HepG2 (cell line): ENCODE measurements around the gene PNPLA8. TPM values are rescaled to one million over a fixed set of nuclear protein-coding genes. Genes with fewer than 3 reads are reported as not detected.

Source experiments
- FUBP1 ChIP-seq: sonication (generic); formaldehyde crosslinking; IDR thresholded peaks from 2 replicates; pipeline ENCODE4 v1.5.1; 2020; ENCODE audit warnings: missing genetic modification reagents, mild to moderate bottlenecking, borderline replicate concordance
- GTF2F1 ChIP-seq: fragments of 150-350 bp; IDR thresholded peaks from 2 replicates; pipeline ENCODE4 v1.6.1; 2014; ENCODE audit warnings: low read length
- GTF3A ChIP-seq: sonication (generic); formaldehyde crosslinking; conservative IDR thresholded peaks from 2 replicates; pipeline ENCODE4 v1.4.0; 2020; ENCODE audit warnings: mild to moderate bottlenecking, missing genetic modification reagents
- HOXA5 ChIP-seq: sonication (generic); formaldehyde crosslinking; IDR thresholded peaks from 2 replicates; pipeline ENCODE4 v1.4.0; 2020; ENCODE audit warnings: missing genetic modification reagents
- MAFF ChIP-seq: IDR thresholded peaks from 2 replicates; pipeline ENCODE4 v1.6.1; 2011; ENCODE audit warnings: low read depth, low read length, improper control_type of control experiment
- MLX ChIP-seq: IDR thresholded peaks from 2 replicates; pipeline ENCODE4 v1.6.1; 2016
- MZF1 ChIP-seq: sonication (generic); formaldehyde crosslinking; IDR thresholded peaks from 2 replicates; pipeline ENCODE4 v1.8.1; 2023; ENCODE audit warnings: mild to moderate bottlenecking, missing genetic modification reagents, borderline replicate concordance
- NR2F2 ChIP-seq: IDR thresholded peaks from 2 replicates; pipeline ENCODE4 v1.6.1; 2012; ENCODE audit warnings: low read depth, inconsistent platforms, borderline replicate concordance
- PCBP1 ChIP-seq: fragments of 200-400 bp; formaldehyde crosslinking; IDR thresholded peaks from 2 replicates; pipeline ENCODE4 v1.6.1; 2017; ENCODE audit warnings: mild to moderate bottlenecking, low read depth, low read length, borderline replicate concordance
- POLR2A ChIP-seq, 2 experiments: IDR thresholded peaks; 2 replicates each; pipeline ENCODE4 v1.6.1; 2011; ENCODE audit warnings: low read depth in 2 of 2, low read length in 2 of 2, mild to moderate bottlenecking in 1 of 2, moderate library complexity in 1 of 2; ENCODE audit not compliant: insufficient read depth in 1 of 2
- POLR2AphosphoS2 ChIP-seq: IDR thresholded peaks from 2 replicates; pipeline ENCODE4 v1.6.1; 2011; ENCODE audit warnings: low read depth, low read length, improper control_type of control experiment
- RXRA ChIP-seq: sonication (generic); formaldehyde crosslinking; IDR thresholded peaks from 2 replicates; pipeline ENCODE4 v1.5.1; 2020; ENCODE audit warnings: missing genetic modification reagents
- SMAD3 ChIP-seq: sonication (generic); formaldehyde crosslinking; IDR thresholded peaks from 2 replicates; pipeline ENCODE4 v1.4.0; 2020; ENCODE audit warnings: missing genetic modification reagents
- SOX13 ChIP-seq, 3 experiments: fragments of 450-650 bp in 1 of 3; sonication (generic) in 1 of 3; formaldehyde crosslinking in 1 of 3; IDR thresholded peaks in 2 of 3; conservative IDR thresholded peaks in 1 of 3; 2 replicates each; pipeline versions ENCODE4 v1.5.0 to v1.6.1; 2016 to 2020; ENCODE audit warnings: antibody characterized with exemption in 1 of 3, mild to moderate bottlenecking in 1 of 3, missing compliant biosample characterization in 1 of 3, missing genetic modification reagents in 1 of 3, moderate library complexity in 1 of 3
- STAG1 ChIP-seq: sonication (generic); formaldehyde crosslinking; IDR thresholded peaks from 2 replicates; pipeline ENCODE4 v1.4.0; 2020; ENCODE audit warnings: missing genetic modification reagents
- USF2 ChIP-seq, 2 experiments: sonication (generic) in 1 of 2; formaldehyde crosslinking in 1 of 2; IDR thresholded peaks; 2 replicates each; pipeline versions ENCODE4 v1.5.1 to v1.6.1; 2011 to 2020; ENCODE audit warnings: borderline replicate concordance in 1 of 2, low read depth in 1 of 2, low read length in 1 of 2, mild to moderate bottlenecking in 1 of 2, missing genetic modification reagents in 1 of 2, moderate library complexity in 1 of 2
- ZBTB10 ChIP-seq: sonication (generic); formaldehyde crosslinking; IDR thresholded peaks from 2 replicates; pipeline ENCODE4 v1.4.0; 2020; ENCODE audit warnings: missing genetic modification reagents, borderline replicate concordance
- ZMAT3 ChIP-seq: sonication (generic); formaldehyde crosslinking; conservative IDR thresholded peaks from 2 replicates; pipeline ENCODE4 v1.7.0; 2021; ENCODE audit warnings: missing genetic modification reagents
- ZNF12 ChIP-seq: sonication (generic); formaldehyde crosslinking; IDR thresholded peaks from 2 replicates; pipeline ENCODE4 v1.5.0; 2020; ENCODE audit warnings: missing genetic modification reagents
- ZNF605 ChIP-seq: sonication (generic); formaldehyde crosslinking; IDR thresholded peaks from 2 replicates; pipeline ENCODE4 v1.8.0; 2022; ENCODE audit warnings: mild to moderate bottlenecking, missing genetic modification reagents
- ZNF616 ChIP-seq: sonication (generic); formaldehyde crosslinking; IDR thresholded peaks from 2 replicates; pipeline ENCODE4 v1.5.0; 2020; ENCODE audit warnings: low read depth, mild to moderate bottlenecking, missing genetic modification reagents
- polyA plus RNA-seq, 8 experiments: library from polyadenylated mRNA; depleted of rRNA in 3 of 8; stranded (reverse) in 7 of 8; unstranded in 1 of 8; fragments of >200 nt; fragmentation: Illumina TruSeq in 4 of 8; extraction: Trizol in 4 of 8; gene quantifications; 2 replicates each; pipeline versions ENCODE4 v1.2.1 to v1.2.3, GENCODE V29; 2011 to 2016; ENCODE audit warnings: low read depth in 4 of 8, missing spikeins in 1 of 8, mixed read lengths in 1 of 8; ENCODE audit not compliant: insufficient read depth in 1 of 8
- total RNA-seq, 5 experiments: library from RNA; depleted of rRNA; stranded (reverse); fragments of >200 nt; fragmentation: Illumina TruSeq; extraction: Trizol; gene quantifications; 2 replicates each; pipeline ENCODE4 v1.2.3, GENCODE V29; 2016; ENCODE audit warnings: low read depth in 1 of 5

Gene PNPLA8
- total and polyA plus RNA-seq, 2 of the 13 experiments (the other 11 are each of a cell fraction or from before 2014, with no cell fraction given), result 6.3 to 11.4 TPM

GRCh38 chr7:108525985-108526767 lies at the start of gene PNPLA8 (continued):
- 0 out of 2 replicates have a peak, but pooled peaks have one; percentile 36 for TF ChIP-seq MAFF
- no peak; the same call in 1 of the 2 replicates for TF ChIP-seq ZNF12 (CRISPR knock-in tag)
- no peak for TF ChIP-seq ZBTB10
- TF ChIP-seq STAG1 (CRISPR knock-in tag), result no peak
- no peak for TF ChIP-seq GTF2F1
- 0 out of 2 replicates have a peak, but pooled peaks have one; percentile 47 for TF ChIP-seq GTF3A (CRISPR knock-in tag)
- no peak; the same call in 1 of the 2 replicates for TF ChIP-seq NR2F2
- TF ChIP-seq ZNF616, result peak; percentile 65; the same call in 1 of the 2 replicates
- TF ChIP-seq MLX (CRISPR knock-in tag), result peak; percentile 41; the same call in 1 of the 2 replicates
- TF ChIP-seq RXRA (CRISPR knock-in tag), result no peak; the same call in 1 of the 2 replicates
- TF ChIP-seq PCBP1, result peak; percentile 77; the same call in 1 of the 2 replicates
- TF ChIP-seq SMAD3 (CRISPR knock-in tag), result no peak; the same call in 1 of the 2 replicates
- TF ChIP-seq MZF1 (CRISPR knock-in tag), result no peak
- TF ChIP-seq FUBP1 (CRISPR knock-in tag), result no peak
- no peak for TF ChIP-seq HOXA5 (CRISPR knock-in tag)
- TF ChIP-seq ZMAT3 (CRISPR knock-in tag), result no peak
- TF ChIP-seq POLR2AphosphoS2, result peak; percentile 70; the same call in 1 of the 2 replicates
- TF ChIP-seq POLR2A (IDR thresholded peaks at IDR 0.05; ENCODE audit: insufficient read depth in 1 of 2, low read depth in 2 of 2, low read length in 2 of 2), result peak; percentile 64 to 80
- no peak for TF ChIP-seq USF2 (IDR thresholded peaks at IDR 0.05; ENCODE audit: low read depth, low read length)
- peak; percentile 59; the same call in 1 of the 2 replicates for TF ChIP-seq USF2 (CRISPR knock-in tag; IDR thresholded peaks at IDR 0.05; ENCODE audit: borderline replicate concordance)
- TF ChIP-seq SOX13 (IDR thresholded peaks at IDR 0.05), result no peak
- peak in 1 of 2 experiments; percentile 11; a peak in 1 of 4 replicates for TF ChIP-seq SOX13 (CRISPR knock-in tag; conservative IDR thresholded peaks at IDR 0.05 in 1 of 2, IDR thresholded peaks at IDR 0.05 in 1 of 2)
- peak; percentile 85 for TF ChIP-seq ZNF605 (CRISPR knock-in tag)
